Keratinocyte (primary cell): ENCODE results near the gene DGCR8.

Experiments
- CTCF ChIP-seq, 3 experiments: IDR thresholded peaks in 1 of 3; conservative IDR thresholded peaks in 1 of 3; optimal IDR thresholded peaks in 1 of 3; 2 replicates in 2 of 3; 3 replicates in 1 of 3; pipeline versions ENCODE3 to v1.5.1; 2011; ENCODE audit warnings: low read length in 3 of 3, mild to moderate bottlenecking in 3 of 3, moderate library complexity in 2 of 3, control low read depth in 1 of 3, inconsistent platforms in 1 of 3; ENCODE audit not compliant: insufficient read depth in 2 of 3; ENCODE audit errors: extremely low read depth in 1 of 3
- EZH2 ChIP-seq: IDR thresholded peaks from one replicate; pipeline ENCODE4 v1.6.1; 2012; ENCODE audit warnings: inconsistent platforms, mild to moderate bottlenecking, low read length, moderate library complexity

GRCh38 chr22:20032407-20032991 lies 47.5 kb upstream of the DGCR8 start:
- TF ChIP-seq CTCF (optimal IDR thresholded peaks at IDR 0.05 in 1 of 3, IDR thresholded peaks at IDR 0.05 in 1 of 3, conservative IDR thresholded peaks at IDR 0.05 in 1 of 3; ENCODE audit: extremely low read depth in 1 of 3, insufficient read depth in 2 of 3, low read length in 3 of 3) (no peak), EZH2 (no peak)
